Large intestine (tissue), 12 donors: ENCODE results near the gene OR2A5. TPM values are rescaled to one million over a fixed set of nuclear protein-coding genes. Genes with fewer than 3 reads are reported as not detected.
A peak's percentile ranks its signal among the peaks of the same experiment; 100 is the strongest.
"Not testable (repeated sequence)": the region's sequence is repeated elsewhere in the genome, so short reads cannot be mapped to it uniquely, and the experiment has no call there.

Experiments
- DNase-seq, 2 donors: peaks; one replicate each; pipeline versions ENCODE4 v3.0.0 to v3.0.0-alpha.2; 2013
- H3K27ac ChIP-seq: one replicate; pipeline ENCODE4 v1.5.1; 2013; ENCODE audit warnings: low read length
- H3K27me3 ChIP-seq: 2 replicates; pipeline ENCODE4 v1.6.1; 2013; ENCODE audit warnings: low read length; ENCODE audit not compliant: control insufficient read depth, insufficient read depth
- H3K36me3 ChIP-seq: 2 replicates; pipeline ENCODE4 v1.6.1; 2013; ENCODE audit warnings: low read length; ENCODE audit not compliant: control insufficient read depth, insufficient read depth
- H3K4me1 ChIP-seq: one replicate; pipeline ENCODE4 v1.6.1; 2013; ENCODE audit warnings: low read length; ENCODE audit not compliant: control insufficient read depth, insufficient read depth
- H3K4me3 ChIP-seq: one replicate; pipeline ENCODE4 v1.5.1; 2013; ENCODE audit warnings: low read length
- H3K9me3 ChIP-seq: one replicate; pipeline ENCODE4 v1.6.1; 2013; ENCODE audit warnings: mild to moderate bottlenecking, low read depth, low read length, moderate library complexity; ENCODE audit not compliant: control insufficient read depth
- WGBS: methylation state at CpG from one replicate; pipeline ENCODE4 v1.1.5; 2013; ENCODE audit warnings: low lambda C conversion rate; ENCODE audit not compliant: insufficient coverage; 5-methylcytosine and 5-hydroxymethylcytosine counted together
- long read RNA-seq, 11 donors: transcript quantifications; one replicate each; lab custom pipeline, GENCODE V29; 2026
- polyA plus RNA-seq: library from polyadenylated mRNA; unstranded; fragments of 120-200 nt; gene quantifications from one replicate; pipeline ENCODE4 v1.2.1, GENCODE V29; 2013

OR2A5 gene, protein sequence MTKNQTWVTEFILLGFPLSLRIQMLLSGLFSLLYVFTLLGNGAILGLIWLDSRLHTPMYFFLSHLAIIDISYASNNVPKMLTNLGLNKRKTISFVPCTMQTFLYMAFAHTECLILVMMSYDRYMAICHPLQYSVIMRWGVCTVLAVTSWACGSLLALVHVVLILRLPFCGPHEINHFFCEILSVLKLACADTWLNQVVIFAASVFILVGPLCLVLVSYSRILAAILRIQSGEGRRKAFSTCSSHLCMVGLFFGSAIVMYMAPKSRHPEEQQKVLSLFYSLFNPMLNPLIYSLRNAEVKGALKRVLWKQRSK
- under 0.01 TPM for polyA plus RNA-seq
- long read RNA-seq, donor 1 = 0 reads
- long read RNA-seq, donor 2 = 0 reads
- long read RNA-seq, donor 3, partial matches to known transcripts = 0 of 1 reads
- long read RNA-seq, donor 3, other reads (novel, unspliced or antisense) = 0 of 1 reads
- long read RNA-seq, donor 4 = 0 reads
- long read RNA-seq, donor 5 = 0 reads
- long read RNA-seq, donor 6 = 0 reads
- long read RNA-seq, donor 7 = 0 reads
- long read RNA-seq, donor 8 = 0 reads
- long read RNA-seq, donor 9 = 0 reads
- long read RNA-seq, donor 10 = 0 reads
- long read RNA-seq, donor 11 = 0 reads

DNA sequence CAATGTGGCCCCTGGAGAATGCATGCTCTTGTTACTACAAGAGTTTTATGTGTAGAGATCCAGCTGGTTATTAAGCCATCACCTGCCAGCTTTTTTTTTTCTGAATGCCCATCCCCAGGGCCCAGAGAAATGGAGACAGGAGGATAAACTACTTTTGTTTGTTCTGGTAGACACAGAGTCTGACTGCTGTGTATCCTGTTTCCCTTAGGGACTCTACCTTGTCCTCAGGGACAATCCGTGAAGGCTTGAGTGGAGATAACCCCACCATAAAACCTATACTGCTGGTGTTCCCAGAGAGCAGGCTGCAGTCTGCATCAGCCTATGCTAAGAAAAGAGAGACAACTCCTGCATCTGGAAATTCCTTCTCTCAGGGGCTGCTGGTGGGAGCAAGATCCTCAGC lies at the start of gene OR2A5:
OR2A5 (plus strand) TSS at position 301 of the 400 bp plus-strand sequence. CDS start 1,454 bp downstream, outside the sequence.
- Histone ChIP-seq H3K4me1 (no peaks in the 10 kb centered on the region), H3K27ac (no peak within 1 kb of the TSS), H3K4me3 (no peak within 1 kb of the TSS), H3K27me3 (peaks cover 2% of the 10 kb centered on the region), H3K9me3 (no peaks in the 10 kb centered on the region), H3K36me3 (no peaks in the 10 kb centered on the region)
- no CpG with 5 or more reads among the region's 1 CpG for WGBS
- peak in 1 of 2 donors; percentile 17 for DNase-seq

DNA sequence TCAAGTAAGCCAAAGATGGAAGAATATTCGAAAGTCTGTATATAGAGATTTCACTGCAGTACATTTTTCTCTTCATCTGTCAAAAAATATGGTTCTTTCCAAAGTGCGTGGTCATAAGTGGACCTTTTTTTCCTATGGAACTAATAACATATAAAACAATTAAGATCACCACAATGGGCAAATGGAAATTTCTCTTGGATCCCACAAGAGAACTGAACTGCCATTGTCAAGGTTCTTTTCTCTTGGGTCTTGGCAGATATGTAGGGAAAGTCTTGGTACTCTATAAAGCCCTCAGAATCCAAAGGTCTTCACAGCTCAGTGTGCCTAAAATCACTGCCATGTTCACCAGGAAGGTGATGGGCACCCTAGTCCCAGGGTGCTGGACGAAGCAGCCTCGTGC lies 48.7 kb upstream of the OR2A5 start, which contains the start of gene OR6B1:
OR6B1 (plus strand) TSS at position 301 of the 400 bp plus-strand sequence. CDS start 3,677 bp downstream, outside the sequence.
- no peak within 1 kb of the TSS for H3K27ac ChIP-seq
- H3K27me3 ChIP-seq = no peaks in the 10 kb centered on the region
- 95% methylated on average over 2 of the region's 4 CpGs for WGBS
- H3K36me3 ChIP-seq = no peaks in the 10 kb centered on the region
- H3K9me3 ChIP-seq = peaks cover 4% of the 10 kb centered on the region
- H3K4me1 ChIP-seq = no peaks in the 10 kb centered on the region
- no peak for DNase-seq
- H3K4me3 ChIP-seq = no peak within 1 kb of the TSS

DNA sequence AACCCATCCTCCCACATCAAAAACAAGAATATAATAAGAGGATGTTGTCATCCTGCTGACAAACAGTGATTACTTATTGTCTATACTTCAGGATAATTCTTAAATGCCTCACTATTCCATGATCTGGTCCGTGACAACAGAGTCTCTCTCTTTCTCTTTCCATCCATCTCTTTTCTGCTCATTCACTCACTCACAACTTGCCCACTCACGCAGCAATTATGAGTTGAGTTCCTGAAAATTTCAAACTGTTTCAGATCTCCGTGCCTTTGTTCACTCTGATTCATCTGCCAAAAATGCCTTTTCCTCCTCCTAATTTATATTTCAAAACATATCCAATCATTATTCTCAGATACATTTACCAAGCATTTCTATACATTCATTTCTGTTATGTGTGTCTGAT lies 47.2 kb upstream of the OR2A5 start:
- no peak overlapping the region for H3K27ac ChIP-seq
- no peaks in the 10 kb centered on the region for H3K36me3 ChIP-seq
- no peaks in the 10 kb centered on the region for H3K27me3 ChIP-seq
- no peak overlapping the region for H3K4me3 ChIP-seq
- peaks cover 5% of the 10 kb centered on the region for H3K4me1 ChIP-seq
- no peaks in the 10 kb centered on the region for H3K9me3 ChIP-seq
- 77% methylated on average over 3 of the region's 3 CpGs for WGBS
- no peak for DNase-seq

DNA sequence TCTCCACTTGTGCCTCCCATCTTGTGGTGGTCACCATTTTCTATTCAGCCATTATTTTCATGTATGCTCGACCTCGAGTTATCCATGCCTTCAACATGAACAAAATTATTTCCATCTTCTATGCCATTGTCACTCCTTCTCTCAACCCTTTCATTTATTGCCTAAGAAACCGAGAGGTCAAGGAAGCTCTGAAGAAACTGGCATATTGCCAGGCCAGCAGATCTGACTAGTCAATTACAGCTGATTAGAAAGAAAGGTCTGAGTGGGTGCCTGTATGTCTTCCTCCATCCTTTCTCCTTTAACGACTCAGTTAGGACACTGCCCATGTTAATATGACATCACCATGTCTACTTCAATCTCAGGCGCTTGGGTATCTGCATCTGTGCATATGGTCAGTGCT lies 44.0 kb upstream of the OR2A5 start:
- 93% methylated on average over 2 of the region's 5 CpGs for WGBS

DNA sequence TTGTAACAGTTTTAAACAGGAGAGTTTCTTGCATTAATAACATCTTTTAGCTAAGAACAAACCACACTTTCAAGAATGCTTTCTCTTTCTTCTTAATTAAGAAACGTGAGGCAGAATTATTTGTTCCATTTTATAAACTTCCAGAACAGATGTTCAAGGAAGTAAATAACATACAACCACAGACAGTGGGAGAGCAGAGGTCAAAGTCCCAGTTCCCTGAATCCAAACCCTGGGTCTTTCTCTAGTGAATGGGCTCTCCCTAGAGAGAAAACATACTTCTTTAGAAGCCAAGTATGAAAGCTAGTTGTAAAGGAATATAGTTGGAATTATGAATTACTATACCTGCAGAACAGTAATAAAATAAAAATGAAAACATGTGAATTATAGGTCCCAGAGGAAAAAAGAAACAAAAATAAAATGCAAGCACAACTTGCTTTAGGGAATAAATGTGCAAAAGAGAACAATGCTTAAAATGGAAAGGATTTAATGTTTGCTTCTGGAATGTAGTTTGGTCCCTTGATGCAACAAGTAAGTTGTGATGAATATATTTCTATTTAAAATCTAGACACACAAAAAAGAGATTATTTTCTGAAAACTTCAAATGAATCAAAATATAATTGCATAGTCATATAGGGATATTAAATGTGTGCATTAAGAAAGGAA lies 42.6 kb upstream of the OR2A5 start:
- peak in 1 of 2 donors; percentile 49 for DNase-seq
- Histone ChIP-seq H3K4me3 (no peak overlapping the region), H3K4me1 (peaks cover 6% of the 10 kb centered on the region), H3K27ac (no peak overlapping the region), H3K27me3 (no peaks in the 10 kb centered on the region), H3K36me3 (no peaks in the 10 kb centered on the region), H3K9me3 (peaks cover 4% of the 10 kb centered on the region)
- 17% methylated on average over 1 of the region's 1 CpG for WGBS

More for the DNA sequence above, 44.0 kb upstream of the OR2A5 start:
- no peak for DNase-seq
- Histone ChIP-seq H3K27ac (no peak overlapping the region), H3K9me3 (peaks cover 3% of the 10 kb centered on the region), H3K4me1 (peaks cover 6% of the 10 kb centered on the region), H3K27me3 (no peaks in the 10 kb centered on the region), H3K4me3 (no peak overlapping the region), H3K36me3 (no peaks in the 10 kb centered on the region)

DNA sequence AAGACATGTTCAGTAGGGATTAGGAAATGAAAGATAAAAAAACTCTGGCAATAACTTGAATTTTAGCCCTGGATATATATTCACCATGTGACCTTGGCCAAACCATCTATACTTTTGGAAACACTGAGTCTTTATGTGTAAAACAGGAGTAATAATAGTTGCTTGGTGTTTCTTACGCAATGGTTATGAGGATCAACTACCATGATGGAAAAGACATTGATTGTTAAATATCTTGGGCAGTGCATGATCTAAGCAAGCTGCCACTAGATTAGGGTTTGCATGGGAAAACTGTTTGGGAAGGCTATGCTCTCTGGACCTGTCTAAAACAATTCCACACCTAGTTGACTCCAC lies 42.1 kb upstream of the OR2A5 start:
- no peak overlapping the region for H3K27ac ChIP-seq
- no peaks in the 10 kb centered on the region for H3K36me3 ChIP-seq
- H3K27me3 ChIP-seq = no peaks in the 10 kb centered on the region
- WGBS = 100% methylated on average over 1 of the region's 1 CpG
- peaks cover 9% of the 10 kb centered on the region for H3K9me3 ChIP-seq
- H3K4me1 ChIP-seq = peaks cover 6% of the 10 kb centered on the region
- DNase-seq = no peak
- no peak overlapping the region for H3K4me3 ChIP-seq

DNA sequence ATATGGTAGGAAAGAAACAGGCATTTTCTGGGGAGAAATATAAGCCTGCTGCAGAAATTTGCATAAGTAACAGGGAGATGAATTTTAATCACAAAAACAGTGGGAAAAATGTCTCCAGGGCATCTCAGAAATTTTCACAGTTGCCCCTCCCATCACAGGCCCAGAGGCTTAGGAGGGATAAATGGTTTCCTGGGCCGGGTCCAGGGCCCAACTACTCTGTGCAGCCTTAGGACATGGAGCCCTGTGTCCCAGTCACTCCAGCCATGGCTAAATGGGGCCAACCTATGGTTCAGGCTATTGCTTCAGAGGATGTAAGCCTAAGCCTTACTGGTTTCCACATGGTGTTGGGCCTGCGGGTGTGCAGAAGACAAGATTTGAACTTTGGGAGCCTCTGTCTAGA lies 39.4 kb upstream of the OR2A5 start:
- Histone ChIP-seq H3K36me3 (no peaks in the 10 kb centered on the region), H3K4me3 (no peak overlapping the region), H3K9me3 (peaks cover 9% of the 10 kb centered on the region), H3K4me1 (peaks cover 6% of the 10 kb centered on the region), H3K27me3 (no peaks in the 10 kb centered on the region), H3K27ac (no peak overlapping the region)
- no CpG with 5 or more reads among the region's 2 CpGs for WGBS
- DNase-seq = no peak

DNA sequence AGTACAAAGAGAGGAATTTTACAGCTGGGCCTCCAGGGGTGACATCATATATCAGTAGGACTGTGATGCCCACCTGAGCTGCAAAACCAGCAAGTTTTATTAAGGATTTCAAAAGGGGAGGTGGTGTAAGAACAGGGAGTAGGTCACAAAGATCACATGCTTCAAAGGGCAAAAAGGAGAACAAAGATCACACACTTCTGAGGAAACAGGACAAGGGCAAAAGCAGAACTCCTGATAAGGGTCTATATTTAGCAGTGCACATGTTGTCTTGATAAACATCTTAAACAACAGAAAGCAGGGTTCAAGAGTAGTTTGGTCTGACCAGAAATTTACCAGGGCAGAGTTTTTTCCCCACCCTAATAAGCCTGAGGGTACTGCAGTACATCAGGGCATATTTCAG lies 38.7 kb upstream of the OR2A5 start:
- H3K27me3 ChIP-seq, H3K27ac ChIP-seq, DNase-seq, H3K4me1 ChIP-seq, H3K36me3 ChIP-seq, H3K4me3 ChIP-seq, H3K9me3 ChIP-seq: not testable (repeated sequence)

DNA sequence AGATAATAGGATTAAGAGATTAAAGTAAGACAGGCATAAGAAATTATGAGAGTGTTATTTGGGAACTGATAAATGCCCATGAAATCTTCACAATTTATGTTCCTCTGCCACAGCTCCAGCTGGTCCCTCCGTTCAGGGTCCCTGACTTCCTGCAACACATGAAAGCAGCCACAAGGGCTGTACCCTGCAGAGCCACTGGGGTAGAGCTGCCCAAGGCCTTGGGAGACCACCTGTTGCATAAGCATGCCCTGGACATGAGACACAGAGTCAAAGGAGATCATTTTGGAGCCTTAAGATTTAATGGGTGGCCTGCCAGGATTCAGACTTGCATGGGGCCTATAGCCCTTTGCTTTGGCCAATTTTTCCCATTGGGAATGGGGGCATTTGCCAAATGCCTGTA lies 37.9 kb upstream of the OR2A5 start:
- not testable (repeated sequence) for H3K27me3 ChIP-seq, DNase-seq, H3K4me1 ChIP-seq, H3K4me3 ChIP-seq, H3K27ac ChIP-seq, H3K36me3 ChIP-seq, H3K9me3 ChIP-seq
- WGBS = no CpG with 5 or more reads among the region's 1 CpG

DNA sequence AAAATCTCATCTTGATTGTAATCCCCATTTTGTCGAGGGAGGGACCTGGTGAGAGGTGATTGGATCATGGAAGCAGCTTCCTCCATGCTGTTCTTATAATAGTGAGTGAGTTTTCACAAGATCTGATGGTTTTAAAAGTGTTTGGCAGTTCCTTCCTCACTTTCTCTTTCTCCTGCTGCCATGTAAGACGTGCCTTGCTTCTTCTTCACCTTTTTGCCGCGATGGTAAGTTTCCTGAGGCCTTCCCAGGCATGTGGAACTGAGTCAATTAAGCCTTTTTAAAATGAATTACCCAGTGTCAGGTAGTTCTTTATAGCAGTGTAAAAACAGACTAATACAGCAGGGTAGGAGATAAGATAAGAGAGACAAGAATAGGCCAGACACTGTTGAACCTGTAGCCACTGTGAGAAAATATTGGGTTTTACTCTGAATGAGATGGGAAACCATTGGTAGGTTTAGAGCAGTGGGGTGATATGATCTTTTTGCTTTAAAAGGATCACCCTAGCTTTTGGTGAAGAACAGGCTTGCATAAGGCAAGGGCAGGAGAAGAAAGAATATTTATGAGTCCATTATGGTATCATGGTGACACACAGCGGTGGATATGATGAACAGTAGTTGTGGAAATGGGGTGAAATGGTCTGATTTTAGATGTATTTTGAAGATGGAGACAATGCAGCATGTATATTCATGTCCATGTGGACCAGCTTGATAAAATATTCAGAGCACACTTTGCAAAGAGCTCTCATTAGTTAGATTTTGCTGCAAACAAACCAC lies 37.1 kb upstream of the OR2A5 start:
- WGBS = 100% methylated on average over 1 of the region's 5 CpGs
- Histone ChIP-seq H3K27ac (no peak overlapping the region), H3K27me3 (no peaks in the 10 kb centered on the region), H3K4me3 (no peak overlapping the region), H3K9me3 (peaks cover 9% of the 10 kb centered on the region), H3K4me1 (peaks cover under 1% of the 10 kb centered on the region), H3K36me3 (no peaks in the 10 kb centered on the region)
- DNase-seq = peak in 1 of 2 donors; percentile 11
